HEK293T (cell line): ENCODE measurements around the gene NLRP8.
"Not testable (repeated sequence)": the region's sequence is repeated elsewhere in the genome, so short reads cannot be mapped to it uniquely, and the experiment has no call there.

ENCODE experiments used
- CTCF ChIA-PET: fragments of 350-600 bp; formaldehyde crosslinking; extraction: SDS; loops from one replicate; lab custom pipeline; 2021; ENCODE audit warnings: antibody characterized with exemption, inconsistent platforms; lab: Yijun Ruan, JAX
- POLR2A ChIA-PET: fragments of 350-600 bp; formaldehyde crosslinking; extraction: SDS; loops from one replicate; lab custom pipeline; 2020; ENCODE audit warnings: antibody characterized with exemption, inconsistent platforms; lab: Yijun Ruan, JAX
- DNase-seq: peaks from one replicate; pipeline ENCODE4 v3.0.0; 2012; ENCODE audit warnings: mixed read lengths; ENCODE audit errors: extremely low spot score
- ARNT ChIP-seq: fragments of 450-650 bp; IDR thresholded peaks from 2 replicates; pipeline ENCODE4 v1.6.1; 2017; ENCODE audit warnings: mild to moderate bottlenecking
- BHLHE40 ChIP-seq: fragments of 450-650 bp; IDR thresholded peaks from 2 replicates; pipeline ENCODE4 v1.6.1; 2016; ENCODE audit warnings: mild to moderate bottlenecking, moderate library complexity, borderline replicate concordance
- CTBP1 ChIP-seq: fragments of 450-650 bp; IDR thresholded peaks from 2 replicates; pipeline ENCODE4 v1.6.1; 2016; ENCODE audit warnings: borderline replicate concordance
- ELF4 ChIP-seq: fragments of 450-650 bp; IDR thresholded peaks from 2 replicates; pipeline ENCODE4 v1.6.1; 2017; ENCODE audit warnings: antibody characterized with exemption
- FOXA1 ChIP-seq: fragments of 450-650 bp; IDR thresholded peaks from 2 replicates; pipeline ENCODE4 v1.6.1; 2016; ENCODE audit warnings: mild to moderate bottlenecking
- FOXK2 ChIP-seq: fragments of 450-650 bp; IDR thresholded peaks from 2 replicates; pipeline ENCODE4 v1.6.1; 2016; ENCODE audit warnings: mild to moderate bottlenecking
- FOXM1 ChIP-seq: fragments of 450-650 bp; IDR thresholded peaks from 2 replicates; pipeline ENCODE4 v1.6.1; 2017; ENCODE audit warnings: mild to moderate bottlenecking, borderline replicate concordance
- HDGF ChIP-seq: fragments of 450-650 bp; IDR thresholded peaks from 2 replicates; pipeline ENCODE4 v1.6.1; 2017; ENCODE audit warnings: antibody characterized with exemption, borderline replicate concordance
- LEF1 ChIP-seq: fragments of 450-650 bp; IDR thresholded peaks from 2 replicates; pipeline ENCODE4 v1.6.1; 2017; ENCODE audit warnings: mild to moderate bottlenecking, borderline replicate concordance
- NFRKB ChIP-seq: fragments of 450-650 bp; IDR thresholded peaks from 2 replicates; pipeline ENCODE4 v1.6.1; 2016; ENCODE audit warnings: mild to moderate bottlenecking, moderate library complexity
- SP1 ChIP-seq: fragments of 450-650 bp; IDR thresholded peaks from 2 replicates; pipeline ENCODE4 v1.6.1; 2017
- SUZ12 ChIP-seq: fragments of 450-650 bp; IDR thresholded peaks from 2 replicates; pipeline ENCODE4 v1.6.1; 2016; ENCODE audit warnings: mild to moderate bottlenecking
- TARDBP ChIP-seq: fragments of 450-650 bp; IDR thresholded peaks from 2 replicates; pipeline ENCODE4 v1.6.1; 2016
- ZNF384 ChIP-seq: fragments of 450-650 bp; IDR thresholded peaks from 2 replicates; pipeline ENCODE4 v1.6.1; 2016
- TF ChIP-seq, protein P1 (sequence below): fragments of 450-650 bp; IDR thresholded peaks from 2 replicates; pipeline ENCODE4 v1.6.1; 2016

The NLRP8 gene

DNA sequence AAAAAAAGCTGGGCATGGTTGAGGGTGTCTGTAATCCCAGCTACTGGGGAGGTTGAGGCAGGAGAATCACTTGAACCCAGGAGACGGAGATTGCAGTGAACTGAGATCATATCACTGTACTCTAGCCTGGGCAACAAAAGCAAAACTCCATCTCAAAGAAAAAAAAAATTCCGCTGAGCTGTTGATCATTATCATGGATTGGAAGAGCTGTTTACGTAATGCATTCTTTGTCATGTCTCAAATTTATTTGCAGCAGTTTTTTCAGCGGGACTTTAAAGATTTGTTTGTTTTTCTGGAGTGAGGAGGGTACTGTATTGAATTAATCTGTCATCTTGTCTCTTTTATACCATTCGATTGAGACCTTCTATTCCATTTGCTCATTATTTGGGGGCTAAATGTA lies 43.2 kb downstream of the NLRP8 start:
- POLR2A ChIA-PET, result no interaction called here
- TF ChIP-seq FOXA1, result no peak
- TF ChIP-seq ZNF384, result no peak
- TF ChIP-seq SP1, result no peak
- TF ChIP-seq FOXK2, result no peak
- TF ChIP-seq, protein P1, sequence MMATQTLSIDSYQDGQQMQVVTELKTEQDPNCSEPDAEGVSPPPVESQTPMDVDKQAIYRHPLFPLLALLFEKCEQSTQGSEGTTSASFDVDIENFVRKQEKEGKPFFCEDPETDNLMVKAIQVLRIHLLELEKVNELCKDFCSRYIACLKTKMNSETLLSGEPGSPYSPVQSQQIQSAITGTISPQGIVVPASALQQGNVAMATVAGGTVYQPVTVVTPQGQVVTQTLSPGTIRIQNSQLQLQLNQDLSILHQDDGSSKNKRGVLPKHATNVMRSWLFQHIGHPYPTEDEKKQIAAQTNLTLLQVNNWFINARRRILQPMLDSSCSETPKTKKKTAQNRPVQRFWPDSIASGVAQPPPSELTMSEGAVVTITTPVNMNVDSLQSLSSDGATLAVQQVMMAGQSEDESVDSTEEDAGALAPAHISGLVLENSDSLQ, result no peak
- no peak for TF ChIP-seq LEF1
- TF ChIP-seq CTBP1, result no peak
- no peak for TF ChIP-seq ARNT
- no peak for TF ChIP-seq NFRKB
- TF ChIP-seq FOXM1, result no peak
- TF ChIP-seq TARDBP, result no peak
- no peak for TF ChIP-seq HDGF
- TF ChIP-seq SUZ12, result no peak
- no peak for DNase-seq
- CTCF ChIA-PET, result no interaction called here

DNA sequence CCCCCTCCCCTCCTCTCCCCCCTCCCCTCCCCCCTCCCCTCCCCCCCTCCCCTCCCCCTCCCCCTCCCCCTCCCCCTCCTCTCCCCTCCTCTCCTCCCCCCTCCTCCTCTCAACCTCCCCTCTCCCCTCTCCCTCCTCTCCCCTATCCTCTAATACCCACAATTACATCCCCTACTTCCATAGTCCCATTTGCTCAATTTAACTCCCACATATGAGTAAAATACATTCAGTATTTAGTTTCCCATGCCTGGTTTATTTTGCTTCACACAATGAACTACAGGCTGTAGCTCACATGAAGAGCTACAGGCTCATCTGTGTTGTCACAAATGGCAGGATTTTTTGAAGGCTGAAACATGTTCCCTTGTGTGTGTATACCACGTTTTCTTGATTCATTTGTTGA lies 45.9 kb downstream of the NLRP8 start:
- CTCF ChIA-PET, result no interaction called here
- POLR2A ChIA-PET, result no interaction called here
- no peak for TF ChIP-seq LEF1
- no peak for TF ChIP-seq ZNF384
- no peak for TF ChIP-seq FOXK2
- no peak for TF ChIP-seq FOXM1
- no peak for TF ChIP-seq ARNT
- TF ChIP-seq, protein P1, result no peak
- no peak for DNase-seq

DNA sequence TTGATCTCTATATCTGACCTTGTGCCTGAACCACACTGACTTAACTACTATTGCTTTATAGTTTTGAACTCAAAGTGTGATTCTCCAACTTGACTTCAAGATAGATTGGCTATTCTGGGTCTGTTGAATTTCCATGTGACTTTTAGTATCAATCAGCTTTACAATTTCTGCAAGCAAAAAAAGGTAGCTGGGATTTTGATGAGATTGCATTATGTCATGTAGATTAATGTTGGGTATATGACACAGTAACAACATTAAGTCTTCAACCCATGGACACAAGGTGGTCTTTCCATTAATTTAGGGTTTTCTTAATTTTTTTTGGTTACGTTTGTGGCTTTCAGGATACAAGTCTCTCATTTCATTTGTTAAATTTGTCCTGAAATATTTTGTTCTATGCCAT lies 67.1 kb downstream of the NLRP8 start:
- ChIA-PET CTCF (no interaction called here), POLR2A (no interaction called here)
- no peak for DNase-seq
- TF ChIP-seq SP1, result no peak
- no peak for TF ChIP-seq TARDBP
- TF ChIP-seq FOXA1, result no peak
- TF ChIP-seq ARNT, result no peak
- TF ChIP-seq, protein P1, result no peak
- TF ChIP-seq ELF4, result no peak
- no peak for TF ChIP-seq NFRKB
- no peak for TF ChIP-seq LEF1
- no peak for TF ChIP-seq BHLHE40
- no peak for TF ChIP-seq CTBP1
- TF ChIP-seq SUZ12, result no peak
- no peak for TF ChIP-seq FOXK2

DNA sequence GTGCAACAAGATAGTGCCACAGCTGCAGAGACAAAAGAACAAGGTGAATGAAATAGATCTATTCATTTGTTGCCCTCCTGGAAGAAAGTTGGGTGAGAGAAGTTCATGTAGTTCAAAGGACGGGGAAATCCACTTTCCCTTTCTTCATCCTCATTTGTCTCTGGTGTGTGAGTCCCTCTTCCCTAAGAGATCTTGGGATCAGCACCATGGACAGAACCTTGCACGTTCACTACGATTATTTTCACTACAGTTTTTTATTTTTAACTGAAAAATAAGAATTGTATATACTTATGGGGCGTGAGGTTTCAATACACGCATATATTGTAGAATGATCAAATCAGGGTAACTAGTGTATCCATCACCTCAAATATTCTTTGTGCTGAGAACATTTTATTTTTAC lies 68.1 kb downstream of the NLRP8 start:
- ChIA-PET POLR2A (no interaction called here), CTCF (no interaction called here)
- no peak for TF ChIP-seq SUZ12
- no peak for TF ChIP-seq CTBP1
- TF ChIP-seq ZNF384, result no peak
- TF ChIP-seq HDGF, result no peak
- no peak for TF ChIP-seq FOXK2
- TF ChIP-seq ARNT, result no peak
- no peak for TF ChIP-seq TARDBP
- no peak for DNase-seq

DNA sequence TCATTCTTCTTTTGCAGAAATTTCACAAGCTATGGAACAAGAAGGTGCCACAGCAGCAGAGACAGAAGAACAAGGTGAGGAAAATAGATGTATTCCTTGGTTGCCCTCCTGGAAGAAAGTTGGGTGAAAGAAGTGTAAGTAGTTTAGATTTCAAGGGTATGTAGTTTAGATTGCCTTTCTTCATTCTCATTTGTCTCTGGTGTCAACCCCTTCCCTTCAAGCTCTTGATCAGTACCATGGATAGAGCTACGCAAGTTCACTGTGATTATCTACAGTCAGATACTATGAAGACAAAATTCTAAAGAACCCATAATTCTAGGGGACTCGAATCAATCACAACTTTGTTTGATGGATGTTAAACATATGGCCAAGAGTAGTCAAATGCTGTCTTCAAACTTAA lies 71.7 kb downstream of the NLRP8 start:
- CTCF ChIA-PET, result interaction anchor here (0.6 kb wide), 1 partner anchor 135 kb away, joined by 4 read pairs; no protein-coding TSS in a partner anchor
- DNase-seq, POLR2A ChIA-PET: not testable (repeated sequence)

DNA sequence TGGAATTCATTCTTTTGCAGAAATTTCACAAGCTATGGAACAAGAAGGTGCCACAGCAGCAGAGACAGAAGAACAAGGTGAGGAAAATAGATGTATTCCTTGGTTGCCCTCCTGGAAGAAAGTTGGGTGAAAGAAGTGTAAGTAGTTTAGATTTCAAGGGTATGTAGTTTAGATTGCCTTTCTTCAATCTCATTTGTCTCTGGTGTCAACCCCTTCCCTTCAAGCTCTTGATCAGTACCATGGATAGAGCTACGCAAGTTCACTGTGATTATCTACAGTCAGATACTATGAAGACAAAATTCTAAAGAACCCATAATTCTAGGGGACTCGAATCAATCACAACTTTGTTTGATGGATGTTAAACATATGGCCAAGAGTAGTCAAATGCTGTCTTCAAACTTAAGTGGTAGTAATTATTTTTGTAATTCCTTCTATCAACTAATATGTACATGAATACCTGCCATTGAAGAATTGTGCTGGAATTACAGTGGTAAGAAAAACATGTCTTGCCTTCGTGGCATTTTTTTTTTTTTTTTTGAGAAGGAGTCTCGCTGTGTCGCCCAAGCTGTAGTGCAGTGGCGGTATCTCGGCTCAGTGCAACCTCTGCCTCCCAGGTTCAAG lies 72.8 kb downstream of the NLRP8 start:
- CTCF ChIA-PET, POLR2A ChIA-PET, DNase-seq: not testable (repeated sequence)

DNA sequence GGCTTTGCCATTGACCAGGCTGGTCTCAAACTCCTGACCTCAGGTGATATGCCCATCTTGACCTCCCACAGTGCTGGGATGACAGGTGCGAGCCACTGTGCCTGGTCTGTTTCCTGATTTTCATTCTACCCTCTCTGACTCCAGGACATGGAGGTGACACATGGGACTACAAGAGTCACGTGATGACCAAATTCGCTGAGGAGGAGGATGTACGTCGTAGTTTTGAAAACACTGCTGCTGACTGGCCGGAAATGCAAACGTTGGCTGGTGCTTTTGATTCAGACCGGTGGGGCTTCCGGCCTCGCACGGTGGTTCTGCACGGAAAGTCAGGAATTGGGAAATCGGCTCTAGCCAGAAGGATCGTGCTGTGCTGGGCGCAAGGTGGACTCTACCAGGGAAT lies 79.1 kb downstream of the NLRP8 start:
- CTCF ChIA-PET, result no interaction called here
- POLR2A ChIA-PET, result no interaction called here
- no peak for TF ChIP-seq SP1
- TF ChIP-seq CTBP1, result no peak
- no peak for TF ChIP-seq ELF4
- TF ChIP-seq BHLHE40, result no peak
- TF ChIP-seq FOXM1, result no peak
- DNase-seq, result no peak
